GM19239 (cell line): ENCODE data around the gene ATP1A3.
"Not testable (repeated sequence)": the region's sequence is repeated elsewhere in the genome, so short reads cannot be mapped to it uniquely, and the experiment has no call there.

Experiments used
- DNase-seq: peaks from one replicate; pipeline ENCODE4 v3.0.0; 2011; ENCODE audit warnings: low spot score; ENCODE audit not compliant: insufficient read length
- FAIRE-seq: peaks from 2 replicates; lab custom pipeline; 2011; peaks lifted over from hg19 to GRCh38; lab: Jason Lieb, UNC

The ATP1A3 gene

DNA sequence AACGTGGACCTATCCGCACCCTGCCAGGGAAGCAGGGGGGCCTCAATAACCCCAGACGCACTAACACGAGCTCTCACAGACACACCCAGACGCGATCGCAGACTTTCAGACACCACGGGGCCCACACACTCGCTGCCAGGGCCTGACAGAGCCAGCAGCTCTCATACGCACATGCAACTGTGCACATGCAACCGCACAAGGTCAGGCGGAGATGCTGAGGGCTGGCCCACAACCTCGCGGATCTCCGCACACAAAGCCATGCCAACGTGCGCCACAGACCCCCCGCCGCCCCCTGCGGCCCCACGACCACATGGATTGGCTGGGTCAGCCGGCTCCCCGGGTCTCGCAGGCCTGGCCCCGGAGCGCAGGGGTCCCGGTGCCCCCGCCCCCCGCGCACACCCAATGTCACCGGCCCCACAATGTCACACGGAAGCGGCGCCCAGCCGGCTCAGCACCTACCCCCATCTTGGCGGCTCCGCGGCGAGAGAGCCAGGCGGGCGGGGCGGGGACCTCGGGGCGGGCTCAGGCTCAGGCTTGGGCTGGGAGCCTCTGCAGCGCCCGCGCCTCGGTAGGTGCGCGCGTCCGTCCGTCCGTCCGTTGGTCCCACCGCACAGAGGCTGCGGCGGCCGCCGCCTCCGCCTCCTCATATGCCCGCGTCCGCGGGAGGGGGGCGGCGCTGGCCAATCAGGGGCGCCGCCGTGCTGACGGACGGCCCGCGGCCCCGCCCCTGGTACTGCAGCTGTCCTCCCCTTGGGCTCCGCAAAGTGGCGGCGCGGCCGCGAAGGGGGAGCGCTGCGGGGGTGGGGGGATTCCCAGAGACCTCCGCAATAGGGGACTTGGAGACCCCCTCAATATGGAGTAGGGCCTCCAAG is at the start of gene ATP1A3:
Gene ATP1A3, minus strand, starts transcription at position 619 of the 872 bp plus-strand sequence. Its CDS starts 154 bp downstream, at position 465.
- no peak for FAIRE-seq
- DNase-seq = peak; percentile 78

- FAIRE-seq = no peak
- DNase-seq = no peak
These were observed 48.6 kb upstream of the ATP1A3 start for GRCh38 chr19:42042455-42043170.

GRCh38 chr19:42040491-42040890 is 46.5 kb upstream of the ATP1A3 start:
- not testable (repeated sequence) for FAIRE-seq, DNase-seq

DNA sequence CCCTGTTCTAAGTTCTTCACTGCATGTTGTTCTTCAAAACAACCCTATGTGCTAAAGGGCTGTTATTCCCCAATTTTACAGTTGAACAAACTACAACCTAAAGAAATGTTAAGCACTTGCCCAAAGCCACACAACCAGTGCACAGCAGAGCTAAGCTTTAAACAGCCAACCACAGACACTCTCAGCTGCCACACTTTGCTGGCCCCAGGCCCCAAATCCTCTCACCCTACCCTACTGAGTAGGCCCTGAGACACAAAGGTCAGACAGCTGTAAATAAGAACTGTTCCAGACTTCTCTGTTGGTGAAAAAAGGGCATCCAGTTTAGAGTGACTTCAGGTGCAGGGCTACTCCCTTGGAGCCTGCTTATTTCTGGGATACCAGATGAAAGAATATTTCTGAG is 46.0 kb upstream of the ATP1A3 start:
- FAIRE-seq = no peak
- no peak for DNase-seq

DNA sequence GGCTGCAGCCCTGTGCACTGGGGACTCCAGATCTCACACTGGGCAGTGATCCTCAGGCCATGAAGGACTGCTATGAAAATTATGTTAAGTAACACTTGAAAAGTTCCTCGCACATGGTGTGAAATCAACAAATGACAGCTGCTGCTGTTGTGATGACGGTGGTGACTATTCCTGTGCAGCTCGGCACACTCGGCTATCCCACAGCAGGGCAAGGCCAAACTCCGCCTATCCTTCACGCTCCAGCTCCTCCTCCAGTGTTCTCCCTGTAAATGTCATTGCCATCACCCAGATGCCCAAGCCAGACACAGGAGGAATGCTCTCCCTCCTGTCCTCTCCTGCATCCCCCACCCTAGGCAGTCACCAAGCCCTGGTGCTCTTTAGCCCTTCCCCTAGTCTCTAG is 44.6 kb upstream of the ATP1A3 start:
- DNase-seq (no peak), FAIRE-seq (no peak)

DNA sequence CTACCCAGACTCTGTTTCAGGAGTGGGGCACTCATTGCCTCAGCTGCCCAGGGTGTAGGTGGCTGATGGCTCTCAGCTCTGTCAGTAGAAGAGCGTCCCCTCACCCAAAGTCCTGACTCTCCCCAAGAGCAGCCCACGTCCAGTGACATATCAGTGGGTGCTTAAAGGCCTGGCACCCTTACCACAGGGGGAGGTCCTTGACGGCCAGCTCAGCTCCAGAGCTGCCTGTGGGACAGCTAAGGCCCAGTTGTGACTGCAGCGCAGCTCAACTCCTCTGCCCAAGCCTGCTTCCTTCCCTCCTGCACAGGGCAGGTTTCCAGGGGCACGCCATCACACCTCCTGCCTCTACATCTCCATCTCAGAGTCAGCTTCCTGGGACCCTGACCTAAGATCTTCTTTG is 43.6 kb upstream of the ATP1A3 start:
- FAIRE-seq = no peak
- no peak for DNase-seq

GRCh38 chr19:42034640-42035391 is 40.8 kb upstream of the ATP1A3 start:
- DNase-seq = peak; percentile 73
- peak; percentile 91 for FAIRE-seq

DNA sequence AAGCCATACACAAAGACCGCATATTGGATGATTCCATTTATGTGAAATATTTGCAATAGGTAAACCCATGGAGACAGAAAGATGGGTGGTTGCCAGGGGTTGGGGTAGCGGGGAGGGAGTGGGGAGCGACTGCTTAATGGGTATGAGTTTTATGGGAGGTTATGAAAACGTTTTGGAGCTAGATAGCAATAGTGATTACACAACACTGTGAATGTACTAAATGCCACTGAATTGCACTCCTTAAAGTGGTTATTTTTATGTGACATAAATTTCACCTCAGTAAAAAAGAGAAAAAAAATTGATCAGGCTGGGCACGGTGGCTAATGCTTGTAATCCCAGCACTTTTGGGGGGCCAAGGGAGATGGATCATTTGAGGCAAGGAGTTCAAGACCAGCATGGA is 39.4 kb upstream of the ATP1A3 start:
- FAIRE-seq (no peak), DNase-seq (no peak)

DNA sequence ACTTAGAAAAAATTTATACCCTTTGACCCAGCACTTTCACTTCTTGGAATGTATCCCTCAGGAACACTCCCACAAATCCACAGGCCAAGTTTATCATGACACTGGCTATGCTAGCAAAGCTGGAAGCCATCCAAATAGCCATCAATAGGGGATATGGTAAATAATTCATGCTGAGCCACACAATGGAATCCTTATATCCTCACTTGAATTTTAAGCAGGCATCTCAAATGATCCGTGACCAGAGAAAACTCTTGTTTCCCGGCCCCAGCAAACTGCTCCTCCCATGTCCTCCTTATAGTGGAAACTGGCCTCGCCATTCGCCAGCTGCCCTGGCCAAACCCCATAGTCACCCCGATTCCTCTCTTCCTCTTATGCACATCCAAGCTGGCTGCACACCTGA is 38.4 kb upstream of the ATP1A3 start:
- DNase-seq = no peak
- no peak for FAIRE-seq

GRCh38 chr19:42030645-42031440 is 36.8 kb upstream of the ATP1A3 start:
- DNase-seq = no peak
- no peak for FAIRE-seq

DNA sequence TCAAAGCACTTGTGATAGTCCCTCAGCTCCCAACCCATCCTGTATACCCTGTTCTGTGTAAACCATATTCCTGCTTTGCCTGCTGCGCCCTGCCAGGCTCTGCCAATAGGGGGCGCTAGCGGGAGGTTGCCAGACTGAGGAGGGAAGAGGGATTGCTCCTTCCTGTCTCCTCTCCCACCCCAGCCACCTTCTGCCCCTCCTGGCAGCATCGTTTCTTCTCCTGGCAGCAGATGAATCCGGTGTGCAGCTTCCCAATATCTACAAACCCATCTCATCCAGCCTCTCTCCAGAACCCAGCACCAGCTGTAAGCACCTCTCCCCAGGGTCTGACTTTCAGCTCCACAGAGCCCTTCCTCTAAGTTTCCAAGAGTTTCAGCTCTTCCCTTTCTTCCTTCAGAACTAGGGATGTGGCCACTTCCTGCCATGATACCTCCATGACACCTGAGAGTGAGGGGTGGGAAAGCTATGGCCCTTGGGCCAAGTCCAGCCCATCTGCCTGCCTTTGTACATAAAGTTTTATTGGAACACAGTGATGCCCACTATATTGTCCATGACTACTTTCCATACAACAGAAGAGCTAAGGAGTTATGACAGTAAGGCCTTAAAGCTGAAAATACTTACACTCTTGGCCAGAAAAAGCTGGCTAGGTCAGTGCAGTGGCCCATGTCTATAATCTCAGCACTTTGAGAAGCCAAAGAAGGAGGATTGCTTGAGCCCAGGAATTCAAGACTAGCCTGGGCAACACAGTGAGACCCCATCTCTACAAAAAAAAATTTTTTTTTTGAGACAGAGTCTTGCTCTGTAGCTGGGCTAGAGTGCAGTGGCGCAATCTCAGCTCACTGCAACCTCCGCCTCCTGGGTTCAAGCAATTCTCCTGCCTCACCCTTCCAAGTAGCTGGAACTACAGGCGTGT is 34.5 kb upstream of the ATP1A3 start:
- no peak for DNase-seq
- FAIRE-seq = peak; percentile 33

- DNase-seq (no peak), FAIRE-seq (no peak)
These were observed 30.6 kb upstream of the ATP1A3 start for GRCh38 chr19:42024622-42025111.

- DNase-seq (no peak), FAIRE-seq (no peak)
These were observed 29.9 kb upstream of the ATP1A3 start for GRCh38 chr19:42023943-42024260.

GRCh38 chr19:42023121-42023942 is 29.3 kb upstream of the ATP1A3 start:
- no peak for FAIRE-seq
- DNase-seq = no peak

DNA sequence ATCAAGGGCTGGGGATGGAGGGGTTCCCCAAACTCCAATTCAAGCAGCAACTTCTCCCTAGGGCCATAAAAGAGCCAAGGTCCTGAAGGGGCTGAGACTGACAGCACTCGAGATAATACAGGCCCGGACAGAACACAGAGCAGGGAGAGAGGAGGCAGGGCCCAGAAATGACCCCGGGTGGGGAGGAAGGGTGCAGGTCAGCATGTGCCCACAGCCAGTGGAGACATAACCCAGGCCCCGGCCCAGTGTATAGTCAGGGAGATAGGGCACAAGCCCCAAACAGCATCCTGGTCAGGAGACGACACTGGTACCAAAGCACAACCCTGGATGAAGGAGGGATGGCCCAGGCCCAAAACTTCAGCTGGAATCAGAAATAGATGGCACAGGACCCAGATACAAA is 28.6 kb upstream of the ATP1A3 start:
- no peak for DNase-seq
- FAIRE-seq = no peak

DNA sequence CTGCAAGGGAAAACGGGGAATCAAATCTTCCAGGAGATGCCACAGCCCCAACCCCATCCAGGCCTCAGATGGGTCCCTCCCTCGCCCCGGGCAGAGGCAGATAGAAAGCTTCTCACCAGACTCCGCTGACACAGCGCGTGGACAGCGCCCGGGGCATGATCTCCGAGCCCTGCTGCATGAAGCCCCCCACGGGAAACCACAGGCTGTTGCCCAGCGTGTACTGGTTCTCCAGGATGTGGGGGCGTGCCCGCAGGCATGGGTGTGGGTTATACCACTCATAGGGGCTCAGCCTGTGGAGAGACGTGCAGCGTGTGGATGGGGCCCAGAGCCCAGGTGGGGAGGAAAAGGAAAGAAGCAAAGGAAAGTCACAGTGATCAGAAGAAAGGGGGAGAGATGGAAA is 27.2 kb upstream of the ATP1A3 start:
- DNase-seq (no peak), FAIRE-seq (no peak)

DNA sequence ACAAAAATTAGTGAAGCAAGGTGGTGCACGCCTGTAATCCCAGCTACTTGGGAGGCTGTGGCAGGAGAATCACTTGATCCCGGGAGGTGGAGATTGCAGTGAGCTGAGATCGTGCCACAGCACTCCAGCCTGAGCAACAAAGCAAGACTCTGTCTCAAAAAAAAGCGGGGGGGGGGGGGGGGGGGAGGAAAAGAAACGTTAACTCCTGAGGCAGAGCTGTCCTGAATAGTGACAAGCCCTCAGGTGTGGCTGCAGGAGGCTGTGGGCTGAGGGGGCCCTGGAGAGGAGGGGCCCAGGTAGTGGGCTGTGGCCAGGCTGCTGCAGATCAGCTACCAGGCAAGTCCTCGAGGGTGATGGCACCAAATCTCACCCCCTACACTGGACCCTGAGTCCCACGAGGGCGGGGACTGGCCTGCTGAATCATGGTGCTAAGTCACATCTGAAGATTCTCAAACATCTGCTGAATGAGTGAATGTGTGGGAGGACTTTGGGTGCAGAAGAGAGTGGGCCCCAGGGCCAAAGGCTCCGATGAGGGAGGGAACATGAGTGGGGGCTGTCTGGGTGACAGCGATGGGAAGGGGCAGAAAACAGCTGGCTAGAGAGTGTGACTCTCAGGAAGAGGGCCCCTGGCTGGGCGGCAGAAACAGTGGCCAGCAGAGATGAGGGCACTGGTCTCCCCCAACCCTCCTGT is 24.6 kb upstream of the ATP1A3 start:
- no peak for FAIRE-seq
- DNase-seq = no peak

DNA sequence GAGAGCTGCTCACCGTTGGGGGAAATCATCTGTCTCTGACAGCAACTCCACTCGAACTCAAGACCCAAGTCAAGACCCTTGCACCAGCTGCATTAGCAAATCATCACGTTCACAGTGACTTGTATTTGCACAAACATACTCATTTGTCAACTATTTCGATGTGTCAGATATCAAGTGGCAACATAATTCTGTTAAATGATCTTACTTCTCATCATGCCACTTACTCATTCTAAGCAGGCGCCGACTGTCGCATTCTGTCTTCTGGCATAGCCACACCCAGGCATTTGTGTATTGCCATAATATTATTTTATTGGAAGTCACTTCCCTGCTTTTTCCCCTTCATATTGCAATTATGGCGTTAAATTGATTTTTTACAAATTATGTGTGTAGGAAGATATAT is 23.0 kb upstream of the ATP1A3 start:
- FAIRE-seq = no peak
- no peak for DNase-seq
